GM19438 (cell line): ENCODE data around the gene SLCO3A1.

Source experiments
- ATAC-seq: cut with Tn5 transposase; IDR thresholded peaks from one replicate; pipeline ENCODE4 v1.9.1; 2021; ENCODE audit warnings: low read depth; ENCODE audit not compliant: unreplicated experiment

The SLCO3A1 gene

DNA sequence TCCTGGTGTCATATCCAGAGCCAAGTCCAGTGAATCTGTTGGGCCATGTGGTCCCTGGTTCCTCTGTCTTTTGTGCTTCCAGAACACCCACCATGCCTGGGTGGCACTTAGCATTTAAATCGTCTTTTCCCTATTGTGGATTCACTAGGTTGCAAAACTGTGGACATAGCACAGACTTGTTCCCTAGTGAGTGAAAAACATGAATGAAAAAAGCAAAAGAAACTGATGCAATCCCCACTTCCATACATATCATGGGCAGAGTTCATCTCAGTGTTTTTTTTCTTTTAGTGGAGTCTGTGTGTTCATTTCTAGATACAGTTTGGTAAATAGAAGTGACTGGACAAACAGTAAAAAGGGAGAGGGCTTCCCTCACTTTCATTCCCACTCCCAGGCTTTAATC, 170.5 kb downstream of the SLCO3A1 start:
- no peak for ATAC-seq

DNA sequence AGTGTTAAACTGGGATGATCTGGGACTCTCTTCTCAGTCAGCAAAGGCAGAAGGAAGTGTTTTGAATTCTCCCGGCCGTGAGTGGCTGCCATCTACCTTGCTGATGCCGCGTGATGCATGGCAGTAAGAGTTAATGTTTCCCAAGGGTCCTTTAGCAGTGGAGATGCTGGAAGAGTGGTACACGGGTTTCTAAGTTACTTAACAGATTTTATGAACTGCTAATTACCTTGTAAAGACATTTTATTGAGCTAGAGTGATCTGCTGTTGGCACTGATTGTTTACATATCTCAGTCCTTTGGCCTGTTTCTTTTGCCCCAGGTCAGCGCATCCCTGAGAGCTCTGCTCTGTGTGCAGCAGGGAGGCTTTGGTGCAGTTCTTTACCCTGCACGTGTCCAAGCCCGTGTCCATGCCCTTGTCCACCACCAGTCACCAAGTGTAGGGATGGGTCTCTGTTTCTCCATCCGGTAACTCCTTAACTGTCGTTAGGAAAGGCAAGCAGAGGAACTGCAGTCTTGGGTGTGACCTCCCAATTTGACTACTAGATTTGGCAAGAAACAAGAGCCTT, 172.3 kb downstream of the SLCO3A1 start:
- ATAC-seq, result no peak

DNA sequence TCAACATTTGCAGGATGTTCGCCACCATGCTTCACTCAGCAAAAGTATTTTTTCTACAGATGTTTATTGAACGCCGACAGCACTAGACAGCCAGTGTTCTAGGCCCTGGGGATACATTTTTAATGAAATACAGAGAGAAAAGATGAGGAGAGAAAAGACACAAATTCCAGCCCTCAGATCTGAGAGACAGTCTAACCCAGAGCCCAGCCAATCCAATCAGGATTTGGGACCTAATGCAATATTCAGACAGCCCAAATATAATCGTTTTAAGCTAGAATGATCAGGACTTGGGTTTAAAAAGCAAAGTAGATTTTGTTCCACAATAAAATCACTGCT, 174.8 kb downstream of the SLCO3A1 start:
- no peak for ATAC-seq

DNA sequence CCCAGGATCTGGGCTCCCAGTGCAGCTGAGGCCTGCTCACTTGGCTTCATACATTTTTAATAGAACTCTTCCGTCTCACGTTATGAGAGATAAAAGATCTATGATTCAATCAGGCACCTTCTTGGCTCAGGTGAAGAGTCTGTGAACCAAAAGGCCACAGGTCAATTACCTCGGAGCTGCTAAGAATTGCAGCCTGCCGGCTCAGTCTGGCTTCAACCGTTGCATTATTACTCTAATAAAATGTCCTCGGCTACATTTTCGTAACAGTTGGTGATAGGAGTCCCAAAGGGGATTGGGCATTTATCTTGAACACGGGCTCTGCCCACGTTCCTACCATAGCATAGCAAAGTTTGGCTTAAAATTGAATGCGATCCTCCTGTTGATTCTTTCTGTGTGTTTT, 176.3 kb downstream of the SLCO3A1 start:
- ATAC-seq, result no peak

DNA sequence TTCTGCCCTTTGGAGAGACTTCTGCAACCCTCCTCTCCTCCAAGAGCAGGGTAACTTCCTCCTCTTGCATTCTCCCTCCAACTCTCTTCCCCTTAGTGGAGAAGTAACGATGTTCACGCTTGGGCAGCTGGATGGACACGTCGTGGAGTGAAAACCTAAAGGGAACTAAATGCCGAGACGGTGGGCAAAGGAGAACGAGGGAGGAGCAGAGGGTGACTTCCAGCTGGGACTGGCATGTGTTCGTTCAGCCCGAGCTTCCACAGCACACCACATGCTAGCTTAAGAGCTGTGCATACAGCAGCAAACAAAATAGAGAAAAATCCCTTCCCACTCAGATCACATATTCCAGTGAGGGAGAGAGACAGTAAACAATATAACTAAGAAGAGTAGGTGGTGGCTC, 179.8 kb downstream of the SLCO3A1 start:
- no peak for ATAC-seq

DNA sequence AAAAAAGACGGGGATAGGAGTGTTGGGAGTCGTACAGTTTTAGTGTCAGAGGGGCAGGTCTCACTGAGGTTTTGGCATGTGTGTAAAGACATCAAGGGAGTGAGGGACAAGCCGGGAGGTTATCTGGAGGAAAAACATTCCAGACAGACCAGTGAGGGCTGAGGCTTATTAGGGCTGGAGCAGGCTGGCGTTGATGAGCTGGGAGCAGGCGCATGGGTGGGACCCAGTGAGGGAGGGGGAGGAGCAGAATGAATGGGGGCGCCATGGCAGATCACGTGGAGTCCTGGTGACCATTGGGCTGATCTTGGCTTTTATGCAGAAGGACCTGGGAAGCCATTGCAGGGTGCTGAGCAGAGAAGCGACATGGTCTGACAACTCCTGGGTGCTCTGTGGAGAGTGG, 180.2 kb downstream of the SLCO3A1 start:
- ATAC-seq, result no peak

DNA sequence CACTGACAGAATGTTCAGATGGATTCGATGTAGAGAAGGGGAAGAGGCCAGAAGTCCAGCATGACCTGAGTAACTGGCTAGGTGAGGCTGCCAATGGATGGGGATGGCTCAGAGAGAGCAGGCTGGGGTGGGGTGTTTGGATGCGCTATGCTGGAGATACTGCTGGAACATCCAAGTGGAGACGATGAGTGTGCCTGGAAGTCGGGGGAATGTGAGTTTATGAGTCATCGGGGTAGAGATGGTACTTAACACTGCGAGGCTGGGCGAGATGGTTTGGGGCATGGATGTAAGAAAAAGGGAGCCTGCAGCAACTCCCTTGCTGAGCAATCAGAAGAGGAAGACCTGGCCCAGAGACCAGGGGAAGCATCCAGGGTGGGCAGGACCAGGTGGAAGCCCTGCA, 180.7 kb downstream of the SLCO3A1 start:
- no peak for ATAC-seq

DNA sequence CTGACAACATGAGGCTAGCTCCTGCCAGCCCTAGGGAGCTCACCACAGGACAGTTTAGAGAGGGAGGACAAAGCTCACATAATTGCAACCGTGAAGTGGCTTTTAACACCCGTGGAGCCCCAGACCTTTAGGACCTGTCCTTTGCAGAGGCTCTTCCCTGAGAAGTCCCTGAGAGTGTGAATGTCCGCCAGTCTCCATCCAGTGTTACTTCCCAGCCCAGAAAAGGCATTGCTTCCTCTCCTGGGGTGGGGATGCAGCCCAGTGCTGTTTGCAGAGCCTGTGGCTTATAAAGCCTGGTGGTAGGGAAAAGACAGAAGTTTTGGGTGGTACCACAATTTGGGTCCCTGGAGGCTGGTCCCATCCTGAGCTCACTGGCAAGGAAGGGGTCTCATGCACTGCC, 182.0 kb downstream of the SLCO3A1 start:
- ATAC-seq, result no peak

DNA sequence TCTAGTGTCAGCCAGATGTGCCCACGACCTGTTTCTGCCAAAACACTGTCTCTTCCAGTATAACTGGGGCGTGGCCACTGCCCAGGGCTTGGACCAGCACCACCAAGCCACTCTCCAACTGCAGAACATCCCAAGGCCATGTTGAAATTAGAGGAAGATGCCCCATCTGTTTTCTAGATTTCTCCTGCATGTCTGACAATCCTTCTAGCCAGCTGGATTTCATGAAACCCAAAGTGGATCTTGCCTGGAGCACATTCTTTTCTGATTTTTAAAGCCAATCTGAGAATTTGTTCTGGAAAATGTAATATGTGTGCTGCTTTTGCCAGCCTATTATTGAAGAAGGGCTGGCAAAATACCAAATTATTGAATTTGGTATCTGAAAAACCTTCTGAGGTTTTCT, 182.5 kb downstream of the SLCO3A1 start:
- no peak for ATAC-seq

DNA sequence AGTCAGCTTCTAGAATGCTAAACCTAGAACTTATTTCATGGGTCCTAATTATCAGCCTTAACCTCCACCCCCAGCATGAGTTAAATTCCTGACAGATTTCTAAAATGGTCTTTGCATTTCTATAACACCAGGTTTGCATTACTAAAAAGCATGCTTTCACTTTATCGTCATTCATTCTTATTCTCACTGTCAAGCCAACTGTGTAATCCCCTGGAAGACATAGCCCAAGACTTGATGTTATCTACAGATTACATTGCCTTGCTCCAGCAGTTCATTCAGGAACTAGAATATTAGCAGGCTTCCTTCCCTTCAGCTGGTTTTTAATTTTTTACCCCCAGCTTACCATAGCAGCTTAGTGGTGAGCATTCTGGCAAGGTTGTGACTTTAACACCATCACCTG, 184.0 kb downstream of the SLCO3A1 start:
- no peak for ATAC-seq

DNA sequence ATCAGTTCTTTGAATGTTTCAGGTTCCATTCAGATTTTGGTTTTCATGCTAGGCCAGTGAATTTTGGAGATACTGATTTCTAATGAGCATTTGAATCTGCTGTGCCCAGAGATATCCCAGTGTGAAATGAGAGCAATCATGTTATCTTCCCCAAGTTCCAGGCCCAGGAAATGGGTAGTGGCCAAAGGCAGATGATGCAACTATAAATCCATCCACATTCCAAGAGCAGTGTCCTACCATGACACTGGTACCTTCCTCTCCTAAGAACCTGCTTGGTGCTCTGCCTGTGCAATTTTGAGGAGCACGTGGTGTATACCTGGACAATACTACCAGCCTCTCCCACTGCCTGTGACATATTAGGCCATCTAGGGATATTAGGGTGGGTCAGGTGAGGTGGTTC, 186.8 kb downstream of the SLCO3A1 start:
- no peak for ATAC-seq

DNA sequence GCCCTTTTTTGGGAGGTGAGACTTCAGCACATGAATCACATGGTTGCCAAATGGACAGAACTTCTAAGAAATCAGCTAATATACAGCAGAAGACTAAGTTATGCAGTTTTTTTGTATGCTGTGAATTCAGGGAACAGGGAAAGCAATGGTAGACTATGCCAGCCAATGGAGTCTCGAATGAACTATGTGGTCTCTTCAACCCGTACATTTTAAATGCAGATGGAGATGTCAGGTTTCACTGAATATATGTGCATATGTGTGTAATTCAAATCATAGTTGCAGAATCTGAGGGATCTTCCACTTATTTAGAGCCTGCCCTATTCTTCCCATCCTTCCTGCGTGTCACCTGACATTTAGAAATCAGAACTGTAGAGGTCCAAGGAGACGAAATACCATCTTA, 187.9 kb downstream of the SLCO3A1 start:
- no peak for ATAC-seq

DNA sequence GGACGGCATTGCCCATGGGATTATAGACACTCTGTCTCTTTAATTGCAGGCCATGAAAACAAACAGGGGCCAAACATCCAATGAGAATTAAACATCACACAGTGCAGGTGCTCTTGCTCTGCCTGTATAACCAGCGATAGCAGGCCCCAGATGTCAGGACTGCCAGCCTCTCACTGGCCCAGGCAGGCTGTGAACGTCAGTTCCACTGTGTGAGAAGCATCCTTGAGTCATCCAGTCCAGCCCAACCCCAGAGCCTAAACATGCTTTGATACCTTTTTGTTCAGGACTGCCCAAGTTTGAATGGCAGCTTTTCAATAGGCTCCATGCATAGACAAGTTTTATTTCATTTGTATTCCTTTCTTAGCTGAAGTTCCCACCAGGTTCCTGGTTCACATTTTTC, 189.8 kb downstream of the SLCO3A1 start:
- no peak for ATAC-seq

DNA sequence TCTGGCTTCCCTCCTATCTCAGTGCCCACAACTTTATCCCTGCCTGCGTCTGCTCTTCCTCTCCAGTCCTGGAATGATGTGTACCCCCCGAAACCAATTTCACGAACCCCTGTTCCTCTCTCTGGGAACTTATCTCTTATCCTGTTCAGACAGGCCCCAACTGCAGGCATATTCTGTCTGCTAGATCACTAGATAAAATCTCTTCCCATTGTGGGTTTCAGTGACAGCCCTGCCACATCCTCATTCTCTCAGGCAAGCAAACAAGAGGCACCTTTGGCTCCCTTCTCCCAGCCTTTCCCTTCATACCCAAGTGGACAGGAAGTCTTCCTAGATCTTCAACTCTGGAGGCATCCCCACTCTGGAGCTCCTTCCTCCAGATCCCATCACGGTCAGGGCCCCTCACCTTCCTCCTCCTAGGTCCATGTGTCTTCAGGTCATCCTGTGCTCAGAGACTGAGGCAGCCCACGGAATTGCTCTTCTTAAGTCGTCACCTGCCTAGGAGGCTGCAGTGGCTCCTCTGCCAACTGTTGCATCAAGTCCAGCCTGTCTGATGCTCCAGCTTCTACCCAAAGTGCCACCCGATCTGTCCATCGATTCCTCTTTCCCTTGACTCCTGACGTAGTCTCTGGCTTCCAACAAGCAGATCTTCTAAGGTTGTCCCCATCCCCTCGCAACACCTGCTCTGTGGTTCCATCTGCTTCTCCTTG, 190.8 kb downstream of the SLCO3A1 start:
- ATAC-seq, result no peak

DNA sequence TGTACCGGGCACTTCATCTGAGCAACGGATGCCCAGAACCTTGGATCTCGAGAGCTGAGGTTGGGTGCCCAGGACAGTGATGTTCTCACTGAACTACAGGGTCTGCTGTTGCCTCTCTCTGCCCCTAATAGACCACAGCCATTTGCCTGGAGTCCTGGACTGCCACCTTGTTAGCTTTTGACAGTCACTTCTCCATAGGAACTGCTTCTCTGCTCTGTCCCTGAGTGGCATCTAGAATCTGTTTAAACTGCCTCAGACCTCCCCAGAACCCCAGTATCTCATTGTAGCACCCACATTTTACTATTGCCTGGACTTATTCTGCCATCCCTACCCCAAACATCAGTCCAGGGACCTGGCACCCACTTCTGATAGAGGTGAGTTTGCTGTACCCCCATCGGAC, 194.4 kb downstream of the SLCO3A1 start:
- no peak for ATAC-seq

DNA sequence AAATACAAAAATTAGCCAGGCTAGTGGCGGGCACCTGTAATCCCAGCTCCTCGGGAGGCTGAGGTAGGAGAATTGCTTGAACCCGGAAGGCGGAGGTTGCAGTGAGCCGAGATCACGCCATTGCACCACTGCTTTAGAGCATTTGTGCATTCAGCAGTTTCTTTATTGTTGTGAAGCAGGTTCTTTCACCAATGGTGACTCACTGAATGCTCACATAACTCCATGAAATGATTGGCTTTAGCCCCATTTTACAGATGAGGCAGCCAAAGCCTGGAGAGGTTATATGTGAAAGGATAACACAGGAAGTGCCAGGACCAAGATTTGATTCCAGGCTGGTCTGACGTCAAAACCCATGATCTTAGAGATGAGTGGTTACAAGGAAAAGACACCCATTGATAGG, 195.2 kb downstream of the SLCO3A1 start:
- ATAC-seq, result no peak

DNA sequence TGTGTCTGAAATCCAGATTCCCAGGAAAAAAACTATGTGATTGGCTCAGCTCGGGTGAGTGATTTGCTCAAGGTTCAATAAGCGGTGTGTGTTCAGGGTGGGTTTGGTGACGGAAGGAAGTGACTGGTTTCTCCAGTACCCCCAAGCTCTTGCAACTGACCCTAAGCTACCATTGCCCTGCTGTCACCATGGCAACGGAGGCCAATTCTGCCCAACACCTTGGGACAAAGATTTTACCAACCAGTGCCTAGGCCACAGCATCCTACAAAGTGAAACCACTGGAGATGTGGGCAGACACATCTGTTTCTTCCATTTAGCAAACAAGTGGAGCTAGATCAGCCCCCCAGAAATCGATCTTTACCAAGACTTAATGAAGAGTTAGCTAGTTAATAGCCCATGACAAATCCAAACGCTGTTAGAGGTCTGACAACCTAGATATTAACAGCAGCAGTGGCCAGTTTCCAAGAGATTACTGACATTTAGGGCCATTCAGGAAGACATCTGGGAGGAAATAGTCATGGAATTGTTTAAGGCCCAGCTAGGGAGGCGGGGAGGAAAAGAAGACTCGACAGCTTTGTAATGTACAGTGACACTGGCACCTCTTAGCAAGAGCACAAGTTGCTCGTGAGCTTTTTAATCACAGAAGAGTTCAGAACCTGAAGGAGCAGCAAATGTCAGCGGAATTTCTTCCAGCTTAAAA, 195.9 kb downstream of the SLCO3A1 start:
- no peak for ATAC-seq

DNA sequence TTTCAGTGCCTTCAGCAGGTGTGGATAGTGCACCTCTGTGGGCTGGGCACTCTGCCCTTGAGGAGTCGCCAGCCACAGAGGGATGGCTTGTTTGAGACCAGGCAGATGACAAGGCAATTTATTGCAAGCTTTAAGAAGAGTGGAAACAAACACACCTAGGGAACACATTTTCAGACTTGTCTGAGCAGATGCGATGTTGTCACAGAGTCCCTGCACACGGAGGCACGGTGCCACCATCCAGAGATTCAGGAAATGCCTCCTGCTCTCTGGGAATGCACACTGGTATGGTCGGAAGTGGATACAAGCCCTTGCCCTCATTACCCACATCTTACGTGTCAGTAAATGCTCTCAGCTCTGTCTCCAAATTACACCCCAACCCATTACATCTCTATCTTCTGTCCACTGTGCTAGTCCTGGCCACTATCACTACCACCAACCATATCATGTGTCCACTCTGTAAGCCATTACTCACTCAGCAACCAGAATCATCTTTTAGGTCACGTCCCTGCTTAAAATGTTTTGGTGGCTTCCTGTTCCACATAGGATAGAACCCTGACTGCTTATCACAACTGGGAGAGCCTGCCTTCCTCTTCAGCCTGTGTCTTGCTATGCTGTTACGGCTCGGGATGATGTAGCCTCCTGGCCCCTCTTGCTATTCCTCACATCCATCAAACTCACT, 196.9 kb downstream of the SLCO3A1 start:
- no peak for ATAC-seq

DNA sequence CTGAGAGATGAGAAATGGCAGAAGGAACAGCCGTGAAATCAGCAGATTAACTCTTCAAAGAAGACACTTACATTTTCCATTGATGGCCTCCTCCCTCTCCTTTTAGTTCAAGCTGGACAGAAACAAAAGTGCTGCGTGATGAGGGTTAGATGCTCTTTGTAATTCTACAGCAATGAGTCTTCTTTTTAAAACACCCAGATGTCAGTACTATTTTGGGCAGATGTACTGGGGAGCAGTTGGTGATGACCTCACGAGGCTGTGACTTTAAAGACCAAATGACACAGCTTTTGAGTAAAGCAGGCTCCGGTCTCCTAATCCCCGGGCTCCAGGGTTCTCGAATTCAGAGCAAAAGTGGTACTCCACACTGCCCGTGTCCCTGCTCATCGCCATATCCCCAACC, 198.2 kb downstream of the SLCO3A1 start:
- no peak for ATAC-seq

DNA sequence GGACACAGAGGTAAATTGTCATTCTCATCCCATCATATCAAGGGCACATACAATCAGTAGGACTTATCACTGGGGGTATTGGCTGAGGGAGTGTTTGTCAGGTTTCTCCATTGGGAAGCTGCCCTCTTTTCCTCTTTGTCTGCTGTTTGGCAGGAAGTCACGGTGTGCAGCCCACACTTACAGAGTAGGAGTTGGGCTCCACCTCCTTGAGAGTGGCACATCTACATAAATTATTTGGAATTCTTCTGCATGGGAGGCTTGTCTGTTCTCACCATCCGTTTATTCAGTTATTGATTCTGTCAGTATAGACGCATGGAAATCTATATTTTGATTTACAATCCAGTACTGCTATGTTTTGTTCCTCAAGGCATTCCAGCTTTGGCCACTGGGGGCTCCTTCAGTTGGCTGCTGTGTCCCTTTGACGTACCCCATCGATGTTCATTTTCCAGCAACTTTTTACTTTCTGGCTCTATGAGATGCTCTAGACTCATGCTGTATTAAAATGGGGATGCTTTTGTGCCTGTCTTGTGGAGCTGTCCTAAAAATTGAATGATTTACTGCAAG, 200.3 kb downstream of the SLCO3A1 start:
- no peak for ATAC-seq

DNA sequence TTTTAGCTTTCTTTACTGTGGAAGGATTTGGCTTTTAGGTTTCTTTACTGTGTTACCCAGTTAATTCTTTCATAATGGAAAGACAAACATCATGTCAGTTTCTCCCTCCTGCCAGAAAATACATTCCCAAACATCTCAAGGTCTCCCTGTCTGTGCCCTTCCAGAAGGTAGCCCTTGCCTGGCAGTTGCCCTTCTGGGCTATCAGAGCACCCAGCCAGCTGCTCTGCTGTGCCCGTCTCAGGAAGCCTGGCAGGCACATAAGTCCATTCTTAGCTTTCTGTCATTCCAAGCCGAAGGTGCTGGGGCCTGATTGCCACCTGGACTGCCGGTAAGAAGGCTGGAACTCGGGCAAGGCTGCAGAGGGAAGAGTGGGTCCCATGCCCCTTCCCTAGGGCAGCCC, 203.4 kb downstream of the SLCO3A1 start:
- ATAC-seq, result no peak
